GM19397 (cell line): ENCODE measurements around the gene MTSS2.

Experiments used
- ATAC-seq: cut with Tn5 transposase; IDR thresholded peaks from one replicate; pipeline ENCODE4 v1.9.1; 2021; ENCODE audit warnings: mild to moderate bottlenecking, moderate library complexity; ENCODE audit not compliant: unreplicated experiment

MTSS2 gene

DNA sequence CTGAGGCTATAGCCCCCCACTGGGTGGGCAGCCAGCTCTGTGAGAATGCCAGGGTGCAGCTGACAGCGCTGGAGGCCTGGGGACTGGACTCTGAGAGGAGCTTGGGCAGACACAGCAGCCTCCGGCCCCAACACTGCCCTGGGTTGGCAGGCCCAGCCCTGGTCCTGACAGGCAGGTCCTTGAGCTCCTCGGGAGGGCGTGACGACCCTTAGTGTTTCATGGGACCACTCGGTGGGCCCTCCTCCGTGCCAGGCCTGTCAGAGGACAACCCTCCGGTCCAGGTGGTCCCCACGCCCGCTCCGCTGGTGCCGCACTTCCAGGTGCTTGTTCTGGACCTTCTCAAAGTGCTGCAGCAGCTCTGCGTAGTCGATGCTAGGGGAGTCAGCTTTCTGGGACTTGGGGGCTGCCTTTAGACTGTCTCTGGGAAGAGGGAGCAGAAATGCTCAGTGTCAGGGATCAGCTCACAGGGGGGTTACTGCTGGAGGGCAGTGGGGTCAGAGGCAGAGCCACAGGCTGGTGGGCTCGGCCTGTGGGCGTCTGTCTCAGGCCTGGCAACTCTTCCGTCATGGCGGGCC is 1.9 kb upstream of the MTSS2 start:
- ATAC-seq: no peak

DNA sequence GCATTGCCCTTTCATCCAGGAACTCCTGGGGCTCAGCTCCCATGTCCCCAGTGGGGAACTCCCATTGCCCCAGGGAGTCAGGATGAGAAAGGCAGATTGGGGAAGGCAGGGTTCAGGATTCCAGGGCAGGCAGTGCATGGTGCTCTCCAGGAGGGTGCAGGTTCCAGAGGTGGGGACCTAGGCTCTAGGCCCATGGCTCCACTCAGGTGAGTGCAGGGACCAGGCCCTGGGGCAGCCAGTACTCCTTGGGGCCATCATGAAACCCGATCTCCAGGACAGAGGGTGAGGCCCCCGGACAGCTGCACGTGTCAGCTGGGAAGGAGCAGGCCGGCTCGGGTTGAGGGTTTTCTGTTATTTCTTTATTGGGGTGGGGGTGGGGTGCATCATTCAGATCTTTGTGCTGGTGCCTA is 1.3 kb upstream of the MTSS2 start:
- ATAC-seq: no peak

DNA sequence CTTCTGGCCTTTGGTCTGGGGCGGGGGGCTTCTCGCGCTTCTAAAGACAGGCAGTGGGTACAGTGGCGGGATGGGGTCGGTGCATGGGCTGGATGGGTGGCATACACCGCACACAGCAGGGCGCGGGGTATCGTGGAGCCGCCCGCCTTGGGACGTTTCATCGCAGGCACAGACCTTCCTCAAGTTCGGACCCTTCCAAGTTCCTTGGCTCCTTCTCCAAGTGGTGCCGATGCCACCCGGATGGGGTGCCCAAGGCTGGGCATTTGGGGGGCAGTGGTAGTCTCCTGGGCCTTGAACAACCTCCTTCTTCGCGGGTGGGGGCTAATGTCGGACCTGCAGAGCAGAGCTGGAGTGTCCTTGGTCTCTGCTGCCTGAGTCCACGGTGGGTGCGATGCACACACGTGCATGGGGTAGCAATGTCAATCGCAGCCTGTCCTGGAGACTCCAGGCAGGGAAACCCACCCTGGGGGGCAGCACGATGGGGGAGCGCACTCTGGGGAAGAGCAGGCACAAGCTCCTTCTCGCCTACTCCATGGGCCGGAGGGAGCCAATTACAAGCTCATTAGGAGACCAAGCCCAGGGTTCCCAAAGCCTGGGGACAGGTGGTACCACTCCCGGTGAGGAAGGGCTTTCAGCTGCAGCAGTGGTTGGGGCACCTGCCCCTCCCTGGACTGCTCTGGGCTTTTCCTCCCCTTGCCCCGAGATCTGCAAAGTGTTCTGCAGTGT is 686 bp upstream of the MTSS2 start:
- ATAC-seq: no peak

DNA sequence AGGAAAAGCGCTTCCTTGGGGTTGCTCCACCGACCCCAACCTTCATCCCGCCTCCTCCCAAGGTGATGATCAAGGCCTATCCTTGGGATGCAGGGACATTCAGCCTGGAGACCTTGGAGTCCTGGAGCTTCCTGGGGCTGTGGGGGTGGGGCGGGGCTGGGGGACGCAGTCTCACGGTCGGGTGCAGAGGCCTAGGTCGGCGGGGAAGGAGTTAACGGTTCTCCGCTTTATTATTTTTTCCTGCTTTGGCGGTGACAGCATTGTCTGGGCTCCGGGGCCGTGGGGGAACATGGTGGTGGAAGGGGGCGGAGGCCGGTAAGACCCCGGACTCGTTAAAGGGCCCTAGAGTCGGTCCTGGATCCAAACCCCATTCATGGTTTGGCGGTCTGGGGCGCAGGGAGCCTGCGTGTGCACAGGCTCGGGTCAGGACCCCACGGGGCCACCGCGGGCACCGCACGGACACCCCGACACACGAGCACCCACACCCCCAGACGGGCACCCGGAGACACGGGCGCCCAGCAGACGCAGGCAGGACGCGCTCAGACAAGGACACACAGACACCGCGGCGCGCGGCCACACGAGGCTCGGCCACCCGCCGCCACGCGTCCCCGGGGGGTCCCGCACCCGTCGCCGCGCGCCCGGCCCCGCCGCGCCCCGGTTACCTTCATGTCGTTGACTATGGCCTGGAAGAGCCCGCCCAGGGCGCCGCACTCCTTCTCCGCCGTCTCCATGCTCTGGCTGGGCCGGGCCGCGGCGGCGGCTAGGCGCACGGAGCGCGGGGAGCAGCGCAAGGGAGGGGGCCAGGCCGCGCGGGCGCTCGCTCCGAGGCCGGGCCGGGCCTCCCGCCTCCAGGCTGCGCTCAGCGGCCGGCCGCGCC is 554 bp downstream of the MTSS2 start:
- no peak for ATAC-seq

DNA sequence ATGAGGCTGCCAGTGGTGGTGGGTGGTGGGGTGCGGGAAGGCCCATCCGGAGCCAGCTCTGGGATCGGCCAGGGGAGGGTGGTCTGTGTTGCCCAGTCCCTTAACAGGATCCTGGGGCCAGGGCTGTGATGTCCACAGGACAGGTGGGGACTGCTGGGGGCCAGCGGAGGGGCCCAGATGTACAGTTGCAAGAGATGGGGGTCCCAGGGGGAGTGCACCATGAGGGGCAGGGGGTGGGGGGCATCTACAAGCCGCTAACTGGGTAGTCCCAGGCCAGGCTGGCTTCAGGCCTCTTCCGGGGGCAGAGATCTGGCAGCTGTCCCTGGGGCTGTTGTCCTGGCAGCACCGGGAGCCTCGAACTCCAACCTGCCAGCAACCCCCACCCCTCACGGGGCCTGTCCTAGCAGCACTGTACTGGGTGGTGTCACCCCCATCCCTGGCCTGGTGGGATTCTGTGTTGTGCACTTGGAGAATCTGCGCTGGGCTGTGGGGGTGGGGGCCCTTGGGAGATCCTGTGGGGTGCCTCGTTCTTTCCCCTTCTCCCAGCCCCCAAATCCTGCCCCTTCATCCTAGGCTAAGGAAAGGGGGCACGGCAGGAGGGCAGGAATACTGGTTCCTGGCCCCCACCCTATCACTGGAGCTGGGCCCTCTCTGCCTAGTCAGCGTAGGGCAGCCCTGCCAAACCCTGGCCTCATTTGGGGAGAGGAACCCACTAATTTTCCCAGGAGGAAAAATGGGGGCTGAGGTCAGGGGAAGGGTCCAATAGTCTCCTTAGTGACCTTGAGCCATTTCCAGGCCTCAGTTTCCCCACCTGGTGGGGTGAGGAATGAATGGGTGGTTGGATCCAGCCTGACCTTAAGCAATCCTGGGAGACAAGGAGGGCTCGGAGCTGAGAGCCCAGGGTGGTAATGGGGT is 1.4 kb downstream of the MTSS2 start:
- no peak for ATAC-seq

DNA sequence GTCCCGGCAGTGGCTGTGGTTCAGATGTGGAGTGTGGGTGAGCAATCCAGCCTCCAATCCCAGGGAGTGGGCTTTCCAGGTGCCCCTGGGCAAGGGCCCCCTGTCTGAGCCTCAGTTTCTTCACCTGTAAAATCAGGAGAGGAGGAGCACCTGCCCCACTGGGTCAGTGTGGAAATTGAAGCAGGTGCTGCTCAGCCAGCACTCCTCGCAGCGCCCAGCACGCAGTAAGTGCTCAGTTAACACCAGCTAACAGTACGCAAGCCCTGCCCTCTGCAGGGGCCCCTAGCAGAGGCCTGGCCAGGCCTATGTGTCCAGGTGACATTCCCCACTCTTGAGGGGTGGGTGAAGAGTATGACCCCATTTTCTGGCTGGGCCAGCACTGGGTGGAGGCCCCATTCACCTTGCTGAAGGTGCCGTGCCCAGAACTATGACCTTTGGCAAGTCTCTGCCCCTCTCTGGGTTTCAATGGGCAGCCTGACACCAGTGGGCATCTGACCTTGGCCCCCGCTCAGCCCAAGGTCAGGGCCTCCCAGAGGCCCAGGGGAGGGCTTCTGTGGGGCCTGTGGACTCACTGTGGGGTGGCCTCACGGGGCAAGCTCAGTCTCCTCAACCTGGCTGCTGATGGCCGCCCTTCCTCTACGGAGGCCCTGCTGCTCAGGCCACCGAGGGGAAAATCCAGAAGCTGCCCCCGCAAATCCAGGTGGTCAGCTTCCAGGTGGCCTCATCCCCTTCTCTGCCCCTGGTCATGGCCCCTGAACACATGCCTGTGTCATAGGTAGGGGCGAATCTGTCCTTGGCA is 2.5 kb downstream of the MTSS2 start:
- ATAC-seq: no peak

DNA sequence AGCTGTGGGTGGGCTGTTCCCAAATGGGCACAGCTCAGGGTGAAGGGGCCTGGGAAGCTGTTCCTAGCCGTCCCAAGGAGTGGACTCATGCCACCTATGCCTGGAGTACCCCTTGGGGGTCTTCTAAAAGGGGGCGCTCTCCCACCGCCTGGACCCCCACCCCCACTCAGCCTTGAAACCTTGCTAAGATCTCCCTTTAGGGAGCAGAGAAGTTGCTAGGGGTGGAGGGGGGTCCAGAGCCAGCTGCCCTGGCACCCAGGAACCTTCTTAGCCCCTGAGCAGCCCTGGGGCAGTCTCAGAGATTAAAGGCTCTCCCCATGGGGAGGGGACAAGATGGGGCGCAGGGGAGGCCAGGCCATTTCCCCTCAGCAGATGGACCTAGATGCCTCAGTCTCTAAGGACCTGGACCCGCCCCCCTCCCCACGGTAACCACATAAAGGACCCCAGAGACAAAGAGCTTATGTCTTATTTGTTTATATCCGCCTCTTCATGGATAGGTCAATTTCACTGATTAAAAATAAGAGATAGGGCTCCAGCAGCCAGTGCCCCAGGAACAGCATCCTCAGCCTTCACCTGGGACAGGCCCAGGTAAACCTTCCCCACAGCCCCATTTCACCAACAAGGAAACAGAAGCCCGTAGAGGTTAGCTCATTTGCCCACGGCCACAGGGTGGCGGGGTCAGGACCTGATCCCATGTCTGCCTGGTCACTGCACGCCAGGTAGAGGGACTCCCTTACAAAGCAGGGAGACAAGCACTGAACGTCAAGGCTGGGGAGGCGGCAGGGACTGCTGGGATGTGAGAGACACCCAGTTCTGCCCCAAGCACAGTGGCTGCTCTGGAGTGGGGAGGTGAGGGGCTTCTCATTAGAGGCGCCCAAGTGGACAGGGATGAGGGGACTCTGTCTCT is 3.4 kb downstream of the MTSS2 start:
- ATAC-seq: no peak

DNA sequence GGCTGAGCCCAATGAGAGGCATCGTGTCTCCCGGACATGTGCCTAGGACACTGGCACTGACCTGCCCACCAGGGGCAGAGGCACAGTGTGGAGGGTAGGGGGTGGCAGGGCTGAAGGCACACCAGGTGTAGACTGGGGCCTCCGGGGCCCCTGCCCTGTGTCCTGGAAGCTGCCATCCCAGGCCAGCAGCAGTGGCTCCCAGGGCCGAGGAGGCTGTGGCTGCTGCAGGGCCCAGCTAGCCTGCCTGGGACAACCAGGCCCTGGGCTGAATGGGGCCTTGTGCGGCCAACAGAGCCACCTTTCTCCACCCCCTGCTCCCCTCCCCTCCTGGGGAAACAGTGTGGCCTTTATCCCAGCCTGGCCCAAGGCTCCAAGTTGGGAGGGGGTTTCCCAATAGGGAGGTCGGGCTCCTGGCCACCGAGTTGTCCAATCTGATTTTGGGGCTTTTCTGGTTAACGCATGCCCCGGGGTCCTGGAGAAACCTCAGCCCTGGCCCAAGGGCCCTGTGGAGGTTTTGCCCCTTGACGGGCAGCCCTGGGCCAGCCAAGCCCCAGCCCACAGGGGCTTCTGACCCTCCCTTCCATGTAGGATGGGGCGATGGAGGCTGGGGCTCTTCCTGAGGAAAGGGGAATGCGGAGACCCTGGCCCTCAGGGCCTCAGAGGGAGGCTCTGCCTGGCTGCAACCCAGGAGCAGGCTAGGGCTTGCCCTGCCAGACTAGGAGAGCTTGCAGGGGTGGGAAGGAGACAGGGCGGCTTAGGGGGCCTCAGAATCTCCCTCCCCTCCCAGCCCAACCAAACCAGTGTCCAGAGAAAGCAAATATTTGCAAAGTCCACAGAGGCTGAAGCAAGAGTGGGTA is 4.2 kb downstream of the MTSS2 start:
- ATAC-seq: no peak

DNA sequence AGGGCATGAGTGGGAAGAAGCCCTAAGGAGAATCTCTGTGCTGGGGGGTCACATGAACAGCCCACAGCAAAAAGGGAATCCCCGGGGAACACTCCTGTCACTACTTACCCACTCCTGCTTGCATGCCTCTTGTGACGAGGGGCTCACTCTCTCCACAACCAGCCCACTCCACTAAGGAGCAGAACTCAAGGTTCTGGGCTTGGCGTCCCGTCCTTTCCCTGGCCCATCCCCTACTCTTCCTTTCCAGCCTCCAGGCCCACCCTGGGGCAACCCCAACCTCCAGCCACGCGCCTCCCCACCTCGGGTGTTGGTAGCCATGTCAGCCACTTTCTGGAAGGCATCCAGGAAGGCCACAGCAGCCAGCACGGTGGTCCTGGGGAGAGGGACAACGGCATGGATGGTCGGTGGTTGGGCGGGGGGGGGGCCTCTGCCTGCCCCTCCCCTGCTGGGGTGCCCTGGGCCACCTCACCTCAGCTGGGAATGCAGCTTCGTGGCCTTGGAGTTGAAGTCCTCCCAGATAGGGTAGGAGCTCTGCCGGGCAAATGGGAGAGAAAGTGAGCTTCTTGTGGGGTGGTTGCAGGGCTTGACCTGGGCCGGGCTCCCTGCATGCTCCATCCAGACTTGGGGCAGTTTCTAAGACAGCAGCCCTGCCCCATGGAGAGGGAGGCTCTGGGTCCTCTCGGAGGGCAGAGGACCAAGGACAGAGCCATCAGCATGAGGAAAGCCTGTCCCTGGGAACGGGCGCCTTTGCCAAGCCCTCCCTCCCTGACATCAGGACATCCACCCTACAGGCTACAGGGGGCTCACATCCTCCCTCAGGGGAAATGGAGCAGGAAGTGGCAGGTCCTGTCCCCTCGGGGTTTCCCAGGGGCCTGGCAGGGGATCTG is 5.1 kb downstream of the MTSS2 start:
- no peak for ATAC-seq

DNA sequence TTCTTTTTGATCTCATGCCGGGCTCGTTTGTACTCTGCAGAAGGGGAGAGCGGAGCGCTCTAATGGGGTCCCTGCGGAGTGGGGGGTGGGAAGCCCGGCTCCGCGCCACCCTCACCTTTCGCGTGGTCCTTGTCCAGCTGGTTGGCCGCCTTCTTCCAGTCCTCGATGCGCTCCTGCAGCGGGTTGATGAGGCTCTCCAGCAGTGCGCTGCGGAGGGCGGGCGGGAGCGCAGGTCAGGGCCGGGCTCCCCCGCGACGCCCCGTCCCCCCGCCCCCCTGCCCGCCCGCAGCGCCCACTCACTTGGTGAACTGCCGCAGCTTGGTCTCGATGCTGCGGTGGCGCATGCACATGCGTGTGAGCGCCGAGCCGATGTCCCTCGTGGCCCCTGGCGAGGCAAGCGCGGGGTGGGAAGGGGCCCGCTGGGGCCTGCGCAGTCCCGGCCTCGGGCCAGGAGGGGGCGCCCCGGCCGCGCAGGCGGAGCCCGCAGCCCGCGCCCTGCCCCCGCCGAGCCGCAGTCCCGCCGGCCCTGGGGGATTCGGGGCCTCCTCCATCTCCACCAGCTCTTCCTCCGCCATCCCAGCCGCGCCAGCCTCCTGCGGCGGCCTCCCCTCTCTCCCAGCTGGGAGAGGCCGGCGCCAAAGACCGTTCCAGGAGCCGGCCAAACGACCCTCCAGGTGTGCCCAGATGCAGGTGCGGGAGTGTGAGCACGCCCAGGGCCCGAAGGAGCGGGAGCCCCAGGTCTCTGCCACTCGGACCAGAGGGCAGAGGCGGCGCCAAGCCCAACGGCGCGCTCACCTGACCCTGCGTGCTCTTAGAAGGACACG is 6.0 kb downstream of the MTSS2 start:
- no peak for ATAC-seq

DNA sequence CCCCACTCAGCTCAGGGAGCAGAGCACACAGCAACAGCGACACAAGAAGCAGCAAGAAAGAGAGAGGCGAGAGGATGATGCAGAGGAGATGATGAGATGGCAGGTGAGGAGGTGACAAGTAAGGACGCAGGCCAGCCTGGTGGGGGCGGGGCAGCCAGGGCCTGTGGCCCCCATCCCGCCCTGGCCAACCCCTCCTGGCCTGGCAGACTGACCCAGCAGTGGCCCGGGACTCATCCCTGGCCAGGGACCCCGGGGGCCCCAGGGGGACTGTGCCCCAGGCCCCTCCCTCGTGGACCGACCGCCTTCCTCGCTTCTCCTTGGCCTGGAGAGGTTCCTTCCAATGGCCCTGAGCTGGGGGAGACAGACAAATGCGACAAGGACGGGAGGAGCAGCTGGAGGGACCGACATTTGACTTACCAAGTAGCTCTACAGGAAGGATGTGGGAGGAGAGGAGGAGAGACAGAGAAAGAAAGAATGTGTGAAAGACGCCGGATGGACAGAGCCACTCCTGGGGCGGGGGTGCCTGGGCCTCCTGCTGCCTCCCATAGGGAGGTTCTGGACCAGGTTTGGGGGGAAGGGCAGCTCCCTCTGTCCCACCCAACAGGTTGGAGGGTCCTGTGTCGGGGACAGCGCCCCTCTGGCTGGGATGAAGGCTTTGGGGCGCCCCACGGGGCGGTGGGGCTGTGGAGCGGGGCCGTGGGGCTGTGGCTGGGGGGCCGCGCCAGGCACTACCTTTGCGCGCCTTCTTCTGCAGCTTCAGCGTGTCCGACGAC is 6.8 kb downstream of the MTSS2 start:
- no peak for ATAC-seq

DNA sequence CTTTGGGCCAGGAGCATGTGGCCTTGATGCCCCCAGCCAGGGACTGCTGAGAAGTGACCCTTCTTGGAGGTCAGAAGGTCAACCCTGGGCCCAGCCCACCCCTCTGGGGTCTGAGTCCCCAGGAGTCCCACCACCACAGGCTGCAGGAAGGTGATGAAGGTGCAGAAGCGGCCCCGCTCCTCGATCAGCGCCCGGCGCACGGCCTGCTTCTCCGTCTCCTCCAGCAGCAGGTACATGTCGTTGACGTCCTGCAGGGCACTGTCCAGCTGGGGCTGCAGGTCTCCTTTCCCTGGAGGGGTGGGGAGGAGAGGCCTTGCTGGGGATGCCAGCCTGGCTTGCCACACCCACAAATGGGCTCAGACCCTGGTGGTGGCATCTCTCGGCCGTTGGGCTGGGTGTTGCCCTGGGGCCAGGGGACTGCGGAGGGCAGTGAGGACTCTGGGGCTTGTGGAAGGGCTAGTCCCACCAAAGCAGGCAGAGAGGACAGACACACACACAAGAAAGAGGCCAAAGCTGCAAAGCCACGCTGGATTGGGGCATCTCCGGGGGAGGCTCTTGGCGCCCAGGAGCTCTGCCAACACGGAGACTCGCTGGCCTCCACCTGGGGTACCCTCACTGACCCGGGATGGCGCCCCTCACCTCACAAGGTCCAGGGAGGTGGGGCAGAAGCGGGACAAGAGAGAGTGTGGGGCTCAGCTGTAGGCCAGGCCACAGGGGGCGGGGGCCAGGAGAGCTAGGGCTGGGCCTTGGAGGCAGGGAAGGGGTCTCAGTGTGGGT is 7.5 kb downstream of the MTSS2 start:
- no peak for ATAC-seq

DNA sequence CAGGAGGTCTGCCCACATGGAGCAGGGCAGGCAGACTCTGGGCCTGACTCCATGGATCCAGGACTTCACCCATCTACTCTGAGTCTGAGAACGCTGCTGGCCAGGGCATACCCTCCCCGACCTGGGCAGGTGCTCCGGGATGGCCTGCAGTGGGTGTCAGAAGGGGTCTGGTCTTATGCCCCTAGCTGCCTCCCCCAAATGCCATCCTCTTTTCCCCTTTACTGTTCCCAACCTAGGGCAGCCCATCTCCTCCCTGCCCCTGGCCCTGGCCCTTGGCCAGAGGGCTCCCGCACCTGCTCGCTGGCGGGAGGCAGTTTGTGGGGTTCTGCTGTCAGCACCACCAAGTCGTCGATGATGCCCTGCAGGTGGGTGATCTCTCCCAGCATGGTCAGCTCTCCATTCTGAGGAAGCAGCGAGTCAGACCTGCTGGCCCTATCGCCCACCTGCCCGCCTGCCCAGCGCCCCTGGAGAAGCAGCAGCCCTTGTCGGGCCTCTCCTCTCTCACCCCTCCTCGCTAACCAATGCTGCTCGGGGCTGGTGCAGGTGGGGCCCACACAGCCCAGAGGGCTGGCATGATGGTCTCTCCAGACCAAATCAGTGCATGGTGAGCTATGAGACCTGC is 8.2 kb downstream of the MTSS2 start:
- ATAC-seq: no peak
